Measurements from ENCODE around the gene CCDC69. TPM values are rescaled to one million over a fixed set of nuclear protein-coding genes. Genes with fewer than 3 reads are reported as not detected.

Gene CCDC69
- total and polyA plus RNA-seq, 2 donors (not counting 1 experiment from before 2014, with no cell fraction given) = 58.7 to 125 TPM

DNA sequence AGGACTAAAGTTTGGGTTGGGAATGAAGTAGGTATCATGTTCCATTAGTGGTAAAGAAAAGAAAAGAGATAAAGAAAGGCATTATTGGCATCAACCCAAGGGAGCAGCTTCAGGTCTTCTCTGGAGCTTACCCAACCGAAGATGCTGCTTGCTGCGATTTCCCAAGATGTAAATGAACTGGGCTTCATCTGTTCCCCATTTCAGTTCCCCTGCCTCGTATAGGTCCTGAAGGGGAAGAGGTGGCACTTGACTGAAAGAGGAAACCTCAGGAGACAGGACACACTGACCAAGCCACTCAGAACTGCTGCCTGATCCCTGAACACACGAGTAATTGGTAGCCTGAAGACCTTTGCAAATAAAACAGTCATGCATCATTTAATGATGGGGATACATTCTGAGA, 90.9 kb downstream of the CCDC69 start:
- Histone ChIP-seq H3K79me2 (ENCODE audit: control insufficient read depth, insufficient read depth, low read length) (peaks cover 45% of the 10 kb centered on the region), H3K9me3 (ENCODE audit: control extremely low read depth in 1 of 3, control insufficient read depth in 2 of 3, insufficient read depth in 1 of 3, low read length in 2 of 3) (no peaks in the 10 kb centered on the region), H4K20me1 (ENCODE audit: control insufficient read depth, insufficient read depth, low read length, poor library complexity, severe bottlenecking) (no peaks in the 10 kb centered on the region), H3K36me3 (replicated peaks in 1 of 2; ENCODE audit: control extremely low read depth in 1 of 2, control insufficient read depth in 1 of 2, extremely low read depth in 1 of 2, insufficient read depth in 2 of 2, low read length in 1 of 2) (peaks cover 5 to 94% of the 10 kb centered on the region in 2 experiments), H3K4me2 (replicated peaks; ENCODE audit: low read depth, low read length, poor library complexity, severe bottlenecking) (peak overlapping the region; percentile 33), H3K27me3 (replicated peaks in 1 of 4; ENCODE audit: control extremely low read depth in 1 of 4, control insufficient read depth in 3 of 4, insufficient read depth in 4 of 4, low read length in 3 of 4) (no peaks in the 10 kb centered on the region), H3K27ac (ENCODE audit: low read length in 2 of 2) (peak overlapping the region; percentile 8 to 70), H3K4me1 (ENCODE audit: control insufficient read depth in 2 of 2, insufficient read depth in 2 of 2, low read length in 2 of 2) (peaks cover 47 to 76% of the 10 kb centered on the region in 2 donors), H3K4me3 (ENCODE audit: control extremely low read depth in 1 of 5, extremely low read depth in 1 of 5, insufficient read depth in 1 of 5, low read depth in 2 of 5, low read length in 4 of 5) (no peak overlapping the region), H2AFZ (ENCODE audit: insufficient read depth, low read depth, low read length, poor library complexity, severe bottlenecking) (no peak overlapping the region), H3K9ac (ENCODE audit: low read length) (no peak overlapping the region)
- no peaks in the 10 kb centered on the region for H3K27me3 Mint-ChIP-seq
- POLR2A ChIA-PET = interaction anchor here (0.7 to 2.4 kb wide), 3 partner anchors 9 to 106 kb away, joined by 3 to 7 read pairs (median 4); no protein-coding TSS in a partner anchor
- CTCF ChIA-PET = interaction anchor here (1.5 to 48.0 kb wide), 6 partner anchors 6 to 119 kb away, joined by 3 to 1701 read pairs (median 12); partner anchors contain the start of gene ANXA6
- intact Hi-C loops (cut with micrococcal nuclease) = no loop called here
- peak overlapping the region; percentile 63 for H3K4me3 Mint-ChIP-seq
- 8% methylated on average over 4 of the region's 4 CpGs for WGBS (ENCODE audit: insufficient coverage)
- H3K27ac Mint-ChIP-seq = peak overlapping the region; percentile 87
- DNase-seq (peak; percentile 73), ATAC-seq (ENCODE audit: low read depth) (peak; percentile 57)
- no peak for TF ChIP-seq EZH2 (IDR thresholded peaks at IDR 0.05; ENCODE audit: borderline replicate concordance, insufficient read depth, low read depth, low read length, poor library complexity, severe bottlenecking)
- TF ChIP-seq, protein P1, sequence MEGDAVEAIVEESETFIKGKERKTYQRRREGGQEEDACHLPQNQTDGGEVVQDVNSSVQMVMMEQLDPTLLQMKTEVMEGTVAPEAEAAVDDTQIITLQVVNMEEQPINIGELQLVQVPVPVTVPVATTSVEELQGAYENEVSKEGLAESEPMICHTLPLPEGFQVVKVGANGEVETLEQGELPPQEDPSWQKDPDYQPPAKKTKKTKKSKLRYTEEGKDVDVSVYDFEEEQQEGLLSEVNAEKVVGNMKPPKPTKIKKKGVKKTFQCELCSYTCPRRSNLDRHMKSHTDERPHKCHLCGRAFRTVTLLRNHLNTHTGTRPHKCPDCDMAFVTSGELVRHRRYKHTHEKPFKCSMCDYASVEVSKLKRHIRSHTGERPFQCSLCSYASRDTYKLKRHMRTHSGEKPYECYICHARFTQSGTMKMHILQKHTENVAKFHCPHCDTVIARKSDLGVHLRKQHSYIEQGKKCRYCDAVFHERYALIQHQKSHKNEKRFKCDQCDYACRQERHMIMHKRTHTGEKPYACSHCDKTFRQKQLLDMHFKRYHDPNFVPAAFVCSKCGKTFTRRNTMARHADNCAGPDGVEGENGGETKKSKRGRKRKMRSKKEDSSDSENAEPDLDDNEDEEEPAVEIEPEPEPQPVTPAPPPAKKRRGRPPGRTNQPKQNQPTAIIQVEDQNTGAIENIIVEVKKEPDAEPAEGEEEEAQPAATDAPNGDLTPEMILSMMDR (IDR thresholded peaks at IDR 0.05) = no peak
- no peaks in the 10 kb centered on the region for H3K9me3 Mint-ChIP-seq (ENCODE audit: insufficient read depth)
- peaks cover 82% of the 10 kb centered on the region for H3K4me1 Mint-ChIP-seq

Other genes starting within 250 kb of the CCDC69 start
- 0.78 TPM in 1 of 2 replicates, not detected in the other for gene GPX3, start 203.5 kb downstream of the CCDC69 start, total RNA-seq
- not detected in 2 replicates for gene GPX3, start 203.5 kb downstream of the CCDC69 start, polyA plus RNA-seq
- 294 and 295 TPM in 2 replicates for gene TNIP1, start 143.1 kb downstream of the CCDC69 start, total RNA-seq
- 108 and 110 TPM in 2 replicates for gene TNIP1, start 143.1 kb downstream of the CCDC69 start, polyA plus RNA-seq
- 300 and 316 TPM in 2 replicates for gene ANXA6, start 66.3 kb downstream of the CCDC69 start, total RNA-seq
- 131 and 136 TPM in 2 replicates for gene ANXA6, start 66.3 kb downstream of the CCDC69 start, polyA plus RNA-seq
- gene GM2A, start 29.1 kb upstream of the CCDC69 start, total RNA-seq = 82.7 and 89.3 TPM in 2 replicates
- gene GM2A, start 29.1 kb upstream of the CCDC69 start, polyA plus RNA-seq = 18.7 and 29.8 TPM in 2 replicates
- gene SLC36A3, start 79.7 kb upstream of the CCDC69 start, total RNA-seq = not detected in 2 replicates
- not detected in 2 replicates for gene SLC36A3, start 79.7 kb upstream of the CCDC69 start, polyA plus RNA-seq
- not detected in 2 replicates for gene SLC36A2, start 123.5 kb upstream of the CCDC69 start, total RNA-seq
- not detected in 2 replicates for gene SLC36A2, start 123.5 kb upstream of the CCDC69 start, polyA plus RNA-seq
- gene SLC36A1, start 223.5 kb upstream of the CCDC69 start, total RNA-seq = 12.9 and 15.1 TPM in 2 replicates
- gene SLC36A1, start 223.5 kb upstream of the CCDC69 start, polyA plus RNA-seq = 4.0 and 6.1 TPM in 2 replicates

All from B cell (primary cell).